Raji (cell line): ENCODE results near the gene TRAF3IP3.

ENCODE experiments used
- POLR2A ChIP-seq: IDR thresholded peaks from 2 replicates; pipeline ENCODE4 v1.6.1; 2011; ENCODE audit warnings: low read depth, low read length, control low read depth; ENCODE audit not compliant: insufficient read depth

Gene TRAF3IP3

DNA sequence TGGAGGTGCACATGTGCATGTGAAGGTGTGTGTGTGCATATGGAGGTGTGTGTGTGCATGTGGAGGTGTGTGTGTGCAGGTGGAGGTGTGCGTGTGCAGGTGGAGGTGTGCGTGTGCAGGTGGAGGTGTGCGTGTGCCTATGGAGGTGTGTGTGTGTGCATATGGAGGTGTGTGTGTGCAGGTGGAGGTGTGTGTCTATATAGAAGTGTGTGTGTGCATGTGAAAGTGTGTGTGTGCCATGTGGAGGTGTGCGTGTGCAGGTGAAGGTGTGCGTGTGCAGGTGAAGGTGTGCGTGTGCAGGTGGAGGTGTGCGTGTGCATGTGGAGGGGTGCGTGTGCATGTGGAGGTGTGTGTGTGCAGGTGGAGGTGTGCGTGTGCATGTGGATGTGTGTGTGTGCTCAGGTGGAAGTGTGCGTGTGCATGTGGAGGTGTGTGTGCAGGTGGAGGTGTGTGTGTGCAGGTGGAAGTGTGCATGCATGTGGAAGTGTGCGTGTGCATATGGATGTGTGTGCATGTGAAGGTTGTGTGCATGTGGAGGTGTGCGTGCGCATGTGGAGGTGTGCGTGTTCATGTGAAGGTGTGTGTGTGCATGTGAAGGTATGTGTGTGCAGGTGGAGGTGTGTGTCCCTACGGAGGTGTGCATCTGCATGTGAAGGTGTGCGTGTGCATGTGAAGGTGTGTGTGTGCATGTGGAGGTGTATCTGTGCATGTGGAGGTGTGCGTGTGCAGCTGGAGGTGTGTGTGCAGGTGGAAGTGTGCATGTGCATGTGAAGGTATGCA, 15.0 kb downstream of the TRAF3IP3 start:
- no peak for TF ChIP-seq POLR2A

- no peak for TF ChIP-seq POLR2A
Measured at GRCh38 chr1:209772126-209772525, 16.3 kb downstream of the TRAF3IP3 start.

DNA sequence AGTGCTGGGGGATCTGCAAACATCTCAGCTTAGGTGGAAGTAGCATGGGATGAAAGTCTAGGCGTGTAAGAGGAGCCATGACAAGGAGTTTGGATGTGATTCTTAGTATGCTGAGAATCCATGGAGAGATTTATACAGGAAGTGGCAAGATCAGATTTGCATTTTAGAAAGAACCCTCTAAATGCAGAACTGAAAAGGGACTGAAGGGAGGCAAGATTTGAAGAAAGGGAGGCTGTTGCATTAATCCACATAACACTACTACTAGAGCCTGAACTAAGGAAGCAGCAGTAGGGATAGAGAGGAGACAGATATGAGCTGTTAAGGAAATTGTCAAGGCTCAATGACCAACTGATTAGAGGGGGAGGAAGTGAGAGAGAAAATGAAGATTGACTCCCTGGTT, 18.7 kb downstream of the TRAF3IP3 start:
- no peak for TF ChIP-seq POLR2A

DNA sequence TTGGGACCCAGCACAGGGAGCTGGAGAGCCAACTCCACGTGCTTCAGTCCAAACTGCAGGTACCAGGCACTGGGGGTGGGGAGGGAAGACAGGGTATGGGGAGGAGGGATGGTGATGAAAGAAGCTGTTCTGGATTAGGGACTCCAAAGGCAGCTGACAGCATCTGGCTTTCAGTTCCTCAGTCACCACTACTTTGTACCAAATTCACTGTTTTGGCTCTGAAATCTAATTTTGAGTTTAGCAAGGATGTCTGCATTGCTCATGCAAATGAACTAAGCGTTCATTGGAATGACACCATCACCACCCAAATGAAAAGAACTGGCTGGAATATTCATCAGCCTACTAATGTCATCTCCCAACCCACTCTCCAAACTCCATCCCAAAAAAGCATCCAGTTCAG, 19.8 kb downstream of the TRAF3IP3 start:
- TF ChIP-seq POLR2A, result no peak

GRCh38 chr1:209777587-209777986, 21.7 kb downstream of the TRAF3IP3 start:
- TF ChIP-seq POLR2A, result no peak

DNA sequence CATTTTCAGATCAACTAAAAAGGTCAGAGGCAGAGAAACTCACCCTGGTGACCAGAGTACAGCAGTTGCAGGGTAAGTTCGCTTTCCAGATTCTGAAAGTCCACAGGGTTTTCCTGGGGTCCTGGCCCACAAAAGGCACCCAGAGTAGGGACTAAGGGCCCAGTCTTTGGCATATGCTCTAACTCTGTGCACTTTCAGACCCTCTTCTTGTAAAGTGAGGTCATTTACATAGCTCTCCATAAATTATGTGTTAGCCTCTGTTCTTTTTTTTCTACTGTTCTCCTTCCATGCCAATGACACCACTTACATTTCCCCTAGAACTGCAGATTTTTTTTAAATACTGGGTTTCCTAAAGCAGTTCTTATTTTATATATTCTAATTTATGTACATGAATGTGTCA, 22.2 kb downstream of the TRAF3IP3 start:
- TF ChIP-seq POLR2A, result no peak

- no peak for TF ChIP-seq POLR2A
Measured at GRCh38 chr1:209780268-209780667, 24.4 kb downstream of the TRAF3IP3 start.

DNA sequence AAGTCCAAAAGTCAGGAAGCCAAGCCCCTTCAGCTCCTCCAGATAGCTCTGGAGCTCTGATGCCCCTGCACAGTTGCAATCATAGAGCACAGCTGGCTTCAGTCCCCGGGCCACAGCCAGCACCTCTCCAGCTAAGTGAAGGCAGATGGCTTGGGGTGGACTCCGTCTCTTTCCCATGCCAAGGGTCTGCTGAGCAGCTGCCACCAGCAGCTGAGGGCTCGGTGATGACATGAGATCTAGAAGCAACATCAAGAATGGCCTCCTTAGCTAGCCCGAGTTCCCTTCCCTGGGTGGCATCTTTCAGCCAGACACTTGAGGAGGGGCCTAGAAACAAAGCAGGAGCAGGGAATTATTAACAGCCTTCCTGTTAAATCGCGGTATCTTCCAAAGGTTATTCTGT, 27.5 kb downstream of the TRAF3IP3 start:
- no peak for TF ChIP-seq POLR2A

DNA sequence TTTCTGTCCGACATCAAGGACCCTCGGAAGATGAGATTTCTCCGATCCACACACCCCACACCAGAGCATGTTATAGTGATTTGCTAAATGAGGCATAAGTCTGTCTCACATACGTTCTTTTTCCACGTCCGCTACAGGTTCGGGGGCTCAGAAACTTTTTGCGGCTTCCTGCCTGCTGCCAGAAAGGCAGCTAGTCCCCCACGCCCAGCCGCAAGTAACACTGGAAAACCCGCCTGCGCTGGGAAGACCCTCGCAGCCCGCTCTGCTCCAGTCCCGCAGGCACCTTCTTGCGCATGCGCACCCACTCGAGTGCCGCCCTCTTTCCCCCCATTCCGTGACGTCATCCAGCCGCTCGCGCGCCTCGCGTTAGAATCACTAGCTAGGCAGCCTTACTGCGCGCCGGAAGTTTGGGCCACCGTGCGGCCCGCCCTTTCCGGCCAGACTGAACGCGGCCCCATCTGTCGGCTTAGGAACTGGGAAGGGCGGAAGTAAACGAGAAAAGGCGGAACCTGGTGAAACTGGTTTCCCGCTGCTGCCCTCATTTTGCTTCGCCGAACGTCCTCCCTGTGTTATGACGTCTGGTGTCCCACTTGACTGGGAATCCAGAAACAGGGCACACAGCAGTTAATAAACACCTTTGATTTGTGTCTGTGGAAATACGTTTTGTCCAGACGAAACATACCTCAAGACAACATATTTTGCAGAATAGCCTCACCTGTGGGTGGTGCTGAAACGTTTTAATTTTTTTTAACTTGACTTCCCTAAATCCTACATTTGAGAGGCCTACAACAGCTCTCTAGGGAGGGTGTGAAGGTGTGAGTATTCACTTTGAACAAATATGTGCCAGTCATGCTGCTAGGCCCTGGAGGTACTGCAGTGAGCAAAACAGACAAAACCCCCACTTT, 28.7 kb downstream of the TRAF3IP3 start, which contains the start of gene C1orf74:
Gene C1orf74, minus strand, starts transcription at position 295 of the 905 bp plus-strand sequence. CDS start 925 bp downstream, outside the sequence.
- peak; percentile 91 for TF ChIP-seq POLR2A

- TF ChIP-seq POLR2A, result no peak
Measured at GRCh38 chr1:209785592-209785991, 29.7 kb downstream of the TRAF3IP3 start.

DNA sequence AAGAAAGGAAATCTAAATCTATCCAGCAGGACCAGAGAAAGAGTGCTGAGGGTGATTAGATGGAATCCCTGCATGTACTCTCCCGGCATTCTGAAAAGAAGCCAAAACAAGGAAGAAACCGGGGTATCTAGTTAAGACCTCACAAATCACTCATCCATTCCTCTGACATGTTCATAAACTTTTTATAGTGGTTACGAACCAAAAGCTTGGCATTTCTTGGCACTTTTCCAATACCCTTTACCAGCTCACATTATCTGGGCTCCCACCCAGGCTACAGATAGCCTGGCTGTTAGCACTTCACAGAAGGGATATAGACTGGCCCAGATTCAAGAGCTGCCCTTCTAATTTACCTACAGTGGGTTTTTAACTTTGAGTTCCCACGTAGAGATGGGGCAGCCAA, 30.3 kb downstream of the TRAF3IP3 start:
- TF ChIP-seq POLR2A, result no peak

DNA sequence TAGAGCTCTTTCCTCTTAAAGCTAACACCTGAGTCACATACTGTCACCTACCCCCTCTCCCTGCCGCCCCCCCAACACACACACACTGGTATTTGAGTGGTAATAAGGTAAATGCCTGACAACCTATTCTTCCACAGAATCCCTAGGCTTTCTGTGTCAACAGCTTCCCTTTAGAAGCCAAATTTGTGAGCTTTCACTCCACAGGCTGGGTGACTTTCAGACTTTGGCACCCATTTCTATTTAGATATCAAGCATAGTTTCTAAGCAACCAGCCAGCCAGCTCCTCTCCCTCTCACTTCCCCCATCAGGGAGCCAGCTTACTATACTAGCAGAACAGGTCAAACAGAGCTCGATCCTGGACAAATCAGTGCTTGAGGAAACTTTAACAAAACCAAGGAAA, 31.7 kb downstream of the TRAF3IP3 start:
- no peak for TF ChIP-seq POLR2A

- no peak for TF ChIP-seq POLR2A
Measured at GRCh38 chr1:209789245-209789644, 33.4 kb downstream of the TRAF3IP3 start.

DNA sequence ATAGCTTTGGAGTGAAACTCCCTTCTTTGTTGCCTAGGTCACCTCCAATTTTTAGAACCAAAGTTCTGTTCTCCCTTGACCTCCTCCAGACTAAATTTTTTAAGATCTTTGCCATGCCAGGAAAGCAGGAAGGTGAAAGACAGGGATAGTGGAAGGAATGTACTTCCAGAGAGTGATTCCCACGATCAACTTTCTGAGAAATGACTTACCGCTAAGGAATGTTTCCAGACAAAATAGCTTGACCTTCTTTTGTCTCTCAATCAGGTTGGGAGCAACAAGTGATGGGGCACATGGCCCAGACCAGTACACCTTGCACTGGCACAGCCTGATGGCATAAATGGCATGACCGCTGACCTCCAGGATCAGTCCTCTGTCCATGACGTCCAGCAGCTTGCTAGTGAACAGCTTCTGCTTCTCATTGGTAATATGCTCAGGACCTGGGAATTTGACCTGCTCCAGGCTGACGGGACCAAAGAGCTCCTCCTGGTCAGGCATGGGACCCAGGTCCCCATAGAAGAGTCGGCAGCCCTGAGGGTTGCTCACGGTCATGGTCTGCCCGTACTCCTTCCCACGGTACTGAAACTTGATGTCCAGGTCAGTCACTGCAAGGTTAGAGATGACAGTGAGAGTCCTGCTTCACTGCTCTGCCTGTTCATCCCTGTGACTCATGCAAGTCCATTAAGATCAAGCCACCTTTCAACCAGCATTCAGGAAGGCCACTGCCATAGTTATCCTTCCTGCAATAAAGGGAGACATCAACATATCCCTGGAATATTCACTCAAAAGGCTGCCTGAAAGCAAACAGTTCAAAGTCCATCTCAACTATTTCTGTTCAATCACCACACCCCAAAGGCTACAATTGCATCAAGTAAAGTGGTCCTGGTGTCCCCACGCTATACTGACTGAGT, 34.7 kb downstream of the TRAF3IP3 start:
- TF ChIP-seq POLR2A, result no peak

- TF ChIP-seq POLR2A, result no peak
Measured at GRCh38 chr1:209791920-209792319, 36.1 kb downstream of the TRAF3IP3 start.
